IMR-90 (cell line): ENCODE data around the gene RIMOC1. TPM values are rescaled to one million over a fixed set of nuclear protein-coding genes. Genes with fewer than 3 reads are reported as not detected.

Experiments
- FOS ChIP-seq: fragments of 150-350 bp; IDR thresholded peaks from 2 replicates; pipeline ENCODE4 v1.6.1; 2016; ENCODE audit warnings: low read depth, low read length
- MAFK ChIP-seq: IDR thresholded peaks from 2 replicates; pipeline ENCODE4 v1.6.1; 2012; ENCODE audit warnings: low read depth, low read length, improper control_type of control experiment
- MXI1 ChIP-seq: IDR thresholded peaks from 2 replicates; pipeline ENCODE4 v1.6.1; 2012; ENCODE audit warnings: low read depth, mild to moderate bottlenecking, low read length, moderate library complexity, borderline replicate concordance
- RAD21 ChIP-seq: IDR thresholded peaks from 2 replicates; pipeline ENCODE4 v1.6.1; 2012; ENCODE audit warnings: low read length, improper control_type of control experiment
- RCOR1 ChIP-seq: IDR thresholded peaks from 2 replicates; pipeline ENCODE4 v1.6.1; 2012; ENCODE audit warnings: mild to moderate bottlenecking, low read length, improper control_type of control experiment; ENCODE audit not compliant: insufficient replicate concordance
- polyA plus RNA-seq, 3 experiments: library from polyadenylated mRNA; depleted of rRNA; stranded (reverse); fragments of >200 nt; gene quantifications; 2 replicates each; pipeline ENCODE4 v1.2.3, GENCODE V29; 2012; ENCODE audit warnings: low replicate concordance in 1 of 3
- total RNA-seq: library from RNA; depleted of rRNA; stranded (reverse); fragments of >200 nt; gene quantifications from 2 replicates; pipeline ENCODE4 v1.2.3, GENCODE V29; 2012
- TF ChIP-seq, protein P1 (sequence below): fragments of 150-350 bp; IDR thresholded peaks from 2 replicates; pipeline ENCODE4 v1.6.1; 2016; ENCODE audit warnings: low read depth, mild to moderate bottlenecking, low read length, moderate library complexity, borderline replicate concordance

The RIMOC1 gene
- total and polyA plus RNA-seq, 2 of the 4 experiments (the other 2 are of a cell fraction), result 4.1 to 9.0 TPM

DNA sequence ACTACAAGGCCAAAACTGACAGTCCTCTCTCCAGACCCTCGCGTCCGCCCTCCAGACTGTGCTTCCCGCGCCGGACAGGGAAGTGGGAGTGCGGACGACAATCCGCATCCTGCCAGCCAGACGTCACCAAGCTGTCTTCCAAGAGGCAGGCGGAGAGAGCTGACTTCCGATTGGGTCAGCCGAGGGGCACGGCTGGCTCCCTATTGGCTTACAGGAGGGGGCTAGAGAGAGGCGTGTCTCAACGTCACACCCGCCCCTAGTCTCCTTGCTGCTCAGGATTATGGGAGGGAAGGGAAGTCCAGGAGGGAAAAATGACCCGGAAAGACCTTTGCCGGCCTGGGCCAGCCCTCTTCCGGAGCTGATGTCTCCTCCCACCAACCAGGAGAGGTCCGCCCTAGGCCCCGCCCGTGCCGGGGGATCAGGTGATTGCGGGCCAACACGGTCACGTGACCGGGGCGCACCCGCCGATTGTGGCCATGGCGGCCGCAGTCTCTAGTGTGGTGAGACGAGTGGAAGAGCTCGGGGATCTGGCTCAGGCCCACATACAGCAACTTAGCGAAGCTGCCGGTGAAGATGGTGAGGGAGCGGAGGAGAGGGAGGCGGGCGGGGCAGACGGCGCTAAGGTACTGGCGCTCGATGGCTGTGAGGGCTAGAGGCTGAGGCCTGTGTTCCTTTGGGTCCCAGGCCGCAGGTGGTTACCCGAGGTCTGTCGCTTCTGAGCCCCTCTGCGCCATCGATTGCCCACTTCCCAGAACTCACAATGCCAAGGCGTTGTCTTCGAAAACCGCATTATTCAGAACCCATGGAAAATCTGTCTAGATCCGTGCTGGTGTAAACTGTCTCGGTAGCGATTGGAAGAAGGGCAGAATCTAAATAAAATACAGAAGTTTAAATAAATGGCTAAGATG, at the start of gene RIMOC1 (continued):
- TF ChIP-seq, protein P1, sequence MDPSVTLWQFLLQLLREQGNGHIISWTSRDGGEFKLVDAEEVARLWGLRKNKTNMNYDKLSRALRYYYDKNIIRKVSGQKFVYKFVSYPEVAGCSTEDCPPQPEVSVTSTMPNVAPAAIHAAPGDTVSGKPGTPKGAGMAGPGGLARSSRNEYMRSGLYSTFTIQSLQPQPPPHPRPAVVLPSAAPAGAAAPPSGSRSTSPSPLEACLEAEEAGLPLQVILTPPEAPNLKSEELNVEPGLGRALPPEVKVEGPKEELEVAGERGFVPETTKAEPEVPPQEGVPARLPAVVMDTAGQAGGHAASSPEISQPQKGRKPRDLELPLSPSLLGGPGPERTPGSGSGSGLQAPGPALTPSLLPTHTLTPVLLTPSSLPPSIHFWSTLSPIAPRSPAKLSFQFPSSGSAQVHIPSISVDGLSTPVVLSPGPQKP, result peak; percentile 64; the same call in 1 of the 2 replicates
- no peak for TF ChIP-seq RAD21
- peak; percentile 52; the same call in 1 of the 2 replicates for TF ChIP-seq MXI1
- no peak for TF ChIP-seq RCOR1
- no peak for TF ChIP-seq MAFK
- peak; percentile 64; the same call in 1 of the 2 replicates for TF ChIP-seq FOS
